ENCODE measurements around the gene TAAR2.

GRCh38 chr6:132612449-132613108 lies 11.5 kb downstream of the TAAR2 start:
- TF ChIP-seq CTCF (IDR thresholded peaks at IDR 0.05; ENCODE audit: extremely low read depth in 1 of 2, insufficient read depth in 1 of 2, low read depth in 1 of 2, low read length in 2 of 2): no peak
- TF ChIP-seq POLR2AphosphoS5 (IDR thresholded peaks at IDR 0.05; ENCODE audit: insufficient read depth, low read depth, low read length): no peak
